Aorta (tissue), 5 donors: ENCODE measurements around the gene TGM5. TPM values are rescaled to one million over a fixed set of nuclear protein-coding genes. Genes with fewer than 3 reads are reported as not detected.

ENCODE experiments used
- ATAC-seq: fragments of 200-7000 bp; cut with Tn5 transposase; one replicate; pipeline ENCODE4 v1.9.1; 2022; ENCODE audit warnings: moderate library complexity; ENCODE audit not compliant: low FRiP score
- DNase-seq, 2 donors: peaks; one replicate each; pipeline ENCODE4 v3.0.0-alpha.2; 2020
- H3K27ac ChIP-seq, 2 donors: one replicate each; pipeline ENCODE4 v1.5.1; 2013; ENCODE audit warnings: low read length in 2 of 2, mild to moderate bottlenecking in 2 of 2, moderate library complexity in 2 of 2, control low read depth in 1 of 2, inconsistent platforms in 1 of 2, low read depth in 1 of 2
- H3K27me3 ChIP-seq, 2 donors: one replicate each; pipeline ENCODE4 v1.6.1; 2013; ENCODE audit warnings: control low read depth in 1 of 2, low read length in 1 of 2, mild to moderate bottlenecking in 1 of 2, moderate library complexity in 1 of 2; ENCODE audit not compliant: insufficient read depth in 2 of 2, control insufficient read depth in 1 of 2
- H3K36me3 ChIP-seq, 2 donors: one replicate each; pipeline ENCODE4 v1.6.1; 2013; ENCODE audit warnings: control low read depth in 1 of 2, low read length in 1 of 2, mild to moderate bottlenecking in 1 of 2; ENCODE audit not compliant: insufficient read depth in 2 of 2, control insufficient read depth in 1 of 2
- H3K4me1 ChIP-seq, 2 donors: one replicate each; pipeline ENCODE4 v1.6.1; 2013; ENCODE audit warnings: low read length in 2 of 2, control low read depth in 1 of 2, mild to moderate bottlenecking in 1 of 2, moderate library complexity in 1 of 2; ENCODE audit not compliant: insufficient read depth in 2 of 2, control insufficient read depth in 1 of 2
- H3K4me3 ChIP-seq, 2 donors: one replicate each; pipeline ENCODE4 v1.5.1; 2013; ENCODE audit warnings: low read length in 2 of 2, control low read depth in 1 of 2, mild to moderate bottlenecking in 1 of 2
- H3K9me3 ChIP-seq: one replicate; pipeline ENCODE4 v1.6.1; 2013; ENCODE audit warnings: mild to moderate bottlenecking, low read length; ENCODE audit not compliant: control insufficient read depth
- WGBS, 2 donors: extraction: QIAGEN DNeasy Blood & Tissue Kit; methylation state at CpG; one replicate each; pipeline ENCODE4 v1.1.7; 2013; 5-methylcytosine and 5-hydroxymethylcytosine counted together
- intact Hi-C, 2 donors: fragments of 100-400 bp; cut with DNase I; formaldehyde crosslinking; loops; one replicate each; pipeline versions ENCODE4 v1.14.2 to v1.15.0; 2022
- polyA plus RNA-seq, 2 donors: library from polyadenylated mRNA; stranded (reverse); fragments of 200-250 nt; gene quantifications; one replicate each; pipeline ENCODE4 v1.2.3, GENCODE V29; 2013
- total RNA-seq, 2 donors: library from RNA; stranded (reverse); fragmentation: NEBNext Ultra II Directional; extraction: Animal tissue kit (Norgen Biotek cat#: 25700); gene quantifications; one replicate each; pipeline ENCODE4 v1.2.1, GENCODE V29; 2021
- donor health status: healthy with polysubstance abuse.
- donor health status: Bipolar disorder and iron deficiency.
- donor health status: DM: no; HTN: no; CAD: no.
- donor health status: DM: no; HTN: no; CAD: no.
- donor health status: DM: yes; HTN: yes; CAD: no.

Gene TGM5
- total and polyA plus RNA-seq, 4 donors: 0.84 TPM; not detected in 3

DNA sequence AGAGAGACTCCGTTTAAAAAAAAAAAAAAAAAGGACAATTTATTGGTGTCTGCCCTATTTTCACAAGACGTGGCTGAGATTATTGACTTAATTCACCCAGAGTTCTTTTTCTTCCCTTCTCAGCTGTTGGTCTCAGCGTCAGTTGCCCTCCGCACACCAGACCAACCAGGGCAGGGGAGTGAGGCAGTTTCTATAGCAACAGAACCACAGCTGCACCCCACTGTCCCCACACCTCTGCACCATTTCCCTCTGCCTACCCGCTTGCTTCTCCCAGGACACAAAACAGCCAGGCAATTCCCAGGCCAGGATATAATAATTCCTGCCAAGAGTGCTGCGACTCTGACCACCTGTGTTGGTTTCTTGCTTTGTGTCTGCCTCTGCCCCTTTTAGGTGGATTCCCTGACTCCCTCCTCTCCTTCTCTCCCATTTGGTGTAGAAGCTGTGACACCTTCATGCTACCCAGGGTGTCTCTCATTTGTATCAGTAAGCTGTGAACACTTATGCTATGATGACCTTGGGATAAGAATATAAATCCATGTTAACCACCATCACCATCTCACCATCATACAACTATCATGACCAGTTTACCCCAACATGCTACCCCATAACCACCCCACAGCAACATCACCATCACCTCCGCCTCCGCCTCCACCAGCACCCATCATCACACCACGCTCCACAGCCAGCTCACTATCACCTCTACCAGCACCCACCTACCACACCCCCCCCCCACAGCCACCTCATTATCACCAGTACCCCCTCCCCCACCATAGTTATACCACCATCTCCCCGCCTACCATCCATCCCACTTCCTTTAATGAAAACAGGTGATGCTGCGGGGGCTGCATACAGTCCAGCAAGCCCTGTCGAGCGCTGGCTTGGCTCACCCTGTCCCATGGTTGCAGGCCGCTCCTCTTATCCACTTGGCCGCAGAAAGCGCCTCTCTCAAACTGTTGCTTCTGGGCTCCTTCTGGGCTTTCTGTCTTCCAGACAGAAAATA, 46.5 kb downstream of the TGM5 start:
- Histone ChIP-seq H3K36me3 (no peaks in the 10 kb centered on the region), H3K9me3 (no peaks in the 10 kb centered on the region), H3K27ac (no peak overlapping the region), H3K27me3 (no peaks in the 10 kb centered on the region), H3K4me3 (no peak overlapping the region), H3K4me1 (no peaks in the 10 kb centered on the region)
- DNase-seq: no peak
- WGBS, 2 donors: 89 to 90% methylated on average over 16 of the region's 16 CpGs
- intact Hi-C loops: no loop called here
- no peak for ATAC-seq

GRCh38 chr15:43218908-43219706, 47.6 kb downstream of the TGM5 start:
- 50 to 53% methylated on average over 13 of the region's 13 CpGs for WGBS, 2 donors
- intact Hi-C loops: no loop called here
- H3K4me3 ChIP-seq: no peak overlapping the region
- no peaks in the 10 kb centered on the region for H3K4me1 ChIP-seq
- H3K27me3 ChIP-seq: no peaks in the 10 kb centered on the region
- DNase-seq (no peak), ATAC-seq (no peak)
- H3K27ac ChIP-seq: no peak overlapping the region
- no peaks in the 10 kb centered on the region for H3K36me3 ChIP-seq
- H3K9me3 ChIP-seq: no peaks in the 10 kb centered on the region

GRCh38 chr15:43215961-43216360, 50.8 kb downstream of the TGM5 start:
- DNase-seq: no peak
- Histone ChIP-seq H3K36me3 (no peaks in the 10 kb centered on the region), H3K4me1 (no peaks in the 10 kb centered on the region), H3K27ac (no peak overlapping the region), H3K4me3 (no peak overlapping the region), H3K27me3 (no peaks in the 10 kb centered on the region), H3K9me3 (no peaks in the 10 kb centered on the region)
- whole genome bisulfite sequencing, 2 donors: 82 to 83% methylated on average over 7 of the region's 7 CpGs
- no peak for ATAC-seq
- intact Hi-C loops: no loop called here

GRCh38 chr15:43214592-43215295, 52.0 kb downstream of the TGM5 start:
- no peak for ATAC-seq
- intact Hi-C loops: no loop called here
- DNase-seq: no peak
- no peak overlapping the region for H3K27ac ChIP-seq
- no peak overlapping the region for H3K4me3 ChIP-seq
- no peaks in the 10 kb centered on the region for H3K27me3 ChIP-seq
- no peaks in the 10 kb centered on the region for H3K9me3 ChIP-seq
- H3K4me1 ChIP-seq: no peaks in the 10 kb centered on the region
- WGBS, 2 donors: 80 to 85% methylated on average over 6 of the region's 6 CpGs
- no peaks in the 10 kb centered on the region for H3K36me3 ChIP-seq

GRCh38 chr15:43214169-43214568, 52.6 kb downstream of the TGM5 start:
- no peak for ATAC-seq
- Histone ChIP-seq H3K27me3 (no peaks in the 10 kb centered on the region), H3K9me3 (no peaks in the 10 kb centered on the region), H3K4me3 (no peak overlapping the region), H3K36me3 (no peaks in the 10 kb centered on the region), H3K4me1 (no peaks in the 10 kb centered on the region), H3K27ac (no peak overlapping the region)
- intact Hi-C loops: no loop called here
- DNase-seq: no peak
- 73 to 76% methylated on average over 8 of the region's 8 CpGs for WGBS, 2 donors

GRCh38 chr15:43213466-43213865, 53.3 kb downstream of the TGM5 start:
- Histone ChIP-seq H3K36me3 (no peaks in the 10 kb centered on the region), H3K9me3 (no peaks in the 10 kb centered on the region), H3K27me3 (no peaks in the 10 kb centered on the region), H3K27ac (no peak overlapping the region), H3K4me3 (no peak overlapping the region), H3K4me1 (no peaks in the 10 kb centered on the region)
- 86 to 89% methylated on average over 5 of the region's 5 CpGs for WGBS, 2 donors
- intact Hi-C loops: no loop called here
- ATAC-seq (no peak), DNase-seq (no peak)

DNA sequence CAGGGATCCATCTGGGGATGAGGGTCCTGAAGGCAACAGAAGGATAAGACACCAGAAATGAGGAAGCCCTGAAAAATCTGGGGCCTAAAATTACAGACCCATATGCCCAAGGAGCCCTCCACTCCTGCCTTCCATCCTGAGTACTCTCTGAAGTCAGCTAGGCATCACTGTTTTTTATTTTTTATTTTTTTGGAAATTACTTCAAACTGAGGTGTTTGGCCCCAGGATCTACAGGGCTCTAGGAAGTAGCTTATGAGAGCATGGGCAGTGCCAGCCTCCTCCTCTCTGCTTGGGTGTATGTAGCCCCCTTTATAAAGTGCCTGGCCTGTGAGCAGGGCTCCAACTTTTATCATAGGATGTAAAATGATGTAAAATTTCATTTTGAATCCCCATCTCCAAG, 53.8 kb downstream of the TGM5 start:
- ATAC-seq: no peak

DNA sequence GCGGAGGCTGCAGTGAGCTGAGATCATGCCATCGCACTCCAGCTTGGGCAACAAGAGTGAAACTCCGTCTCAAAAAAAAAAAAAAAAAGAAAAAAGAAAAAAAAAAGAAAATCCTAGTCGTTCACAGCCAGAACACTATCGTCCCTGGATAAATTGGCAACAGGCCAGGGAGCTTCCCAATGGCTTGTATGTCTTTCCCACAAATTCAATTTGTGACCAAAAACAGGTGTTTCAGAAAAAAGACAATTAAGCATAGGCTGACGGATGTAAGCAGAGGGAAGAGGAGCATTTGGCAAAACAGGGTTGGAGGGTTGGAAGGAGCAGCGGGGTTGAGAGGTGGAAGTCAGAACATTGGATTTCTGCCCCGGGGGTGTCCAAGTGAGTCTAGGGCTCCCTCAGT, 54.4 kb downstream of the TGM5 start:
- H3K9me3 ChIP-seq: no peaks in the 10 kb centered on the region
- intact Hi-C loops: no loop called here
- no peak overlapping the region for H3K4me3 ChIP-seq
- 80 to 83% methylated on average over 8 of the region's 8 CpGs for WGBS, 2 donors
- no peak overlapping the region for H3K27ac ChIP-seq
- H3K4me1 ChIP-seq: no peaks in the 10 kb centered on the region
- ATAC-seq (no peak), DNase-seq (no peak)
- H3K36me3 ChIP-seq: no peaks in the 10 kb centered on the region
- H3K27me3 ChIP-seq: no peaks in the 10 kb centered on the region

More for the DNA sequence above, 53.8 kb downstream of the TGM5 start:
- no peak for DNase-seq
- no peak overlapping the region for H3K4me3 ChIP-seq
- intact Hi-C loops: no loop called here
- no peaks in the 10 kb centered on the region for H3K36me3 ChIP-seq
- H3K27me3 ChIP-seq: no peaks in the 10 kb centered on the region
- H3K4me1 ChIP-seq: no peaks in the 10 kb centered on the region
- no peak overlapping the region for H3K27ac ChIP-seq
- no peaks in the 10 kb centered on the region for H3K9me3 ChIP-seq
